ENCODE data around the gene MBOAT7.
"Not testable (repeated sequence)": the region's sequence is repeated elsewhere in the genome, so short reads cannot be mapped to it uniquely, and the experiment has no call there.

MBOAT7 gene

DNA sequence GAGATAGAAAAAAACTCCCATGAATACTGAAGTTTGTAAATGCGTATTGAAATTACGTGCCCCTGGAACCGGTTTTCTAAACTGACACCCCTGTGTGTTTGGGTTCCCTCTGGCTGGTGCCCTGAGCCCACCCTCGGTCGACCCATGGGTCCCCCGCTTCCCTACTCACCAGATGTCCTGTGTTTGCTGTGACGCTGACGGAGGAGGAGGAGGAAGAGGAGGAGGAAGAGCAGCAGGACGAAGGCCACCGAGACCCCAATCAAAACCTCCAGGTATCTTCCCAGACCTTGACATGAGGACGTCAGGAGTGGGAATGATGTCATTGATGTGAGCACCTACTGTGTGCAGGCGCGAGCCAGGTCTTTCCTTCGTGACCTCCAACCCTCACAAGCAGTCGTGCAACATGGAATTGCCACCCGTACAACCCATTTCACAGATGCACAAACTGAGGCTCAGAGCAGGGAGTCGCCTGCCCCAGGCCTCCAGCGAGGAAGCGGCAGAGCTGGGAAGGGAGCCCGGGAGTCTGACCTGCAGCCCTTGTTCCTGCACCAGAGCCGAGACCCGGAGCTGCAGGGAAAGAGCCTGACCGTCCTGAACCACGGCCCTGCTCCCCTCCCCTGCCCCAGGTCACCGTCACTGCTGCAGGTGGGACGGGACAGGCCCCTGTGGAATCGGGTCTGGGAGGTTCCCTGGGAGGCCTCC lies 29.7 kb upstream of the MBOAT7 start:
- no peak for DNase-seq (ENCODE audit: low read depth)
- H3K4me3 ChIP-seq (ENCODE audit: low read length): no peak overlapping the region
- no peak for TF ChIP-seq CTCF (conservative IDR thresholded peaks at IDR 0.05; ENCODE audit: low read depth, low read length)

- no peak overlapping the region for H3K4me3 ChIP-seq (ENCODE audit: low read length)
- no peak for DNase-seq (ENCODE audit: low read depth)
These were observed 28.9 kb upstream of the MBOAT7 start for GRCh38 chr19:54218259-54218658.

GRCh38 chr19:54217517-54218247 lies 28.3 kb upstream of the MBOAT7 start:
- not testable (repeated sequence) for DNase-seq (ENCODE audit: low read depth); H3K4me3 ChIP-seq (ENCODE audit: low read length)

More at GRCh38 chr19:54218259-54218658, 28.9 kb upstream of the MBOAT7 start:
- TF ChIP-seq CTCF (conservative IDR thresholded peaks at IDR 0.05; ENCODE audit: low read depth, low read length): no peak

- TF ChIP-seq CTCF (conservative IDR thresholded peaks at IDR 0.05; ENCODE audit: low read depth, low read length): no peak
- no peak for DNase-seq (ENCODE audit: low read depth)
- no peak overlapping the region for H3K4me3 ChIP-seq (ENCODE audit: low read length)
These were observed 27.5 kb upstream of the MBOAT7 start for GRCh38 chr19:54216869-54217268.

GRCh38 chr19:54214734-54215133 lies 25.4 kb upstream of the MBOAT7 start:
- DNase-seq (ENCODE audit: low read depth); H3K4me3 ChIP-seq (ENCODE audit: low read length): not testable (repeated sequence)

- not testable (repeated sequence) for DNase-seq (ENCODE audit: low read depth); H3K4me3 ChIP-seq (ENCODE audit: low read length)
These were observed 24.8 kb upstream of the MBOAT7 start for GRCh38 chr19:54214217-54214616.

DNA sequence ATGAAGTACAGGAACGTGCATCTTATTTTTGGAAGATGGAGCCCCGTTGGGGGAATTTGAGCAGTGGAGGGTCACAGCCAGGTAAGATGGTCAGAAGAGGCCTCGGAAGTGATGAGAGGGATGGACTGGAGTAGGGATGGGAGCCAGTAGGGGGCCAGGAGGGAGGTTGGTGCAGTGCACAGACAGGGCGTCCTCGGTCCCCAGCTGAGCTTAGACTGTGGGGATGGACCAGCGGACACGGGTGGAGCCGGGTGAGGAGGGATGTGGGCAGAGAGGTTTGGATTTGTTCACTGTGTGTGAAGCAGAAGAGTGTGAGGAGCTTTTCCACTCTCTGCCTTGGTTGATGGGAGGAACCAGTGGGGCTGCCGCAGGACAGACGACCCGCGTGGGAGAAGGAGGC lies 21.9 kb upstream of the MBOAT7 start:
- no peak for TF ChIP-seq CTCF (conservative IDR thresholded peaks at IDR 0.05; ENCODE audit: low read depth, low read length)
- no peak overlapping the region for H3K4me3 ChIP-seq (ENCODE audit: low read length)
- no peak for DNase-seq (ENCODE audit: low read depth)

- TF ChIP-seq CTCF (conservative IDR thresholded peaks at IDR 0.05; ENCODE audit: low read depth, low read length): no peak
- peak; percentile 92 for DNase-seq (ENCODE audit: low read depth)
- H3K4me3 ChIP-seq (ENCODE audit: low read length): no peak overlapping the region
These were observed 20.6 kb upstream of the MBOAT7 start for GRCh38 chr19:54209811-54210494.
